Neural cell (in vitro differentiated cells): ENCODE measurements around the gene NOP16. TPM values are rescaled to one million over a fixed set of nuclear protein-coding genes. Genes with fewer than 3 reads are reported as not detected.

Experiments
- H2AFZ ChIP-seq: fragments of 200-600, 300-800 bp; sonication (generic), shearing (Covaris generic); 2 replicates; pipeline ENCODE4 v1.6.0; 2014; ENCODE audit warnings: low read depth, mild to moderate bottlenecking, antibody characterized with exemption, low read length, moderate library complexity
- H3F3A ChIP-seq: fragments of 200-600 bp; shearing (Covaris generic); 2 replicates; pipeline ENCODE4 v1.6.1; 2016; ENCODE audit warnings: mild to moderate bottlenecking, moderate library complexity, mixed read lengths, antibody characterized with exemption, low read length; ENCODE audit not compliant: insufficient read depth, poor library complexity, severe bottlenecking
- H3K27ac ChIP-seq: fragments of 200-600, 300-800 bp; sonication (generic), shearing (Covaris generic); 2 replicates; pipeline ENCODE4 v1.5.1; 2014; ENCODE audit warnings: mild to moderate bottlenecking, low read length, moderate library complexity
- H3K27me3 ChIP-seq: fragments of 300-800, 200-600 bp; sonication (generic), shearing (Covaris generic); 2 replicates; pipeline ENCODE4 v1.6.0; 2014; ENCODE audit warnings: mild to moderate bottlenecking, low read depth, low read length, moderate library complexity; ENCODE audit not compliant: insufficient read depth
- H3K36me3 ChIP-seq: fragments of 300-800, 200-600 bp; sonication (generic), shearing (Covaris generic); 2 replicates; pipeline ENCODE4 v1.5.1; 2014; ENCODE audit warnings: mild to moderate bottlenecking, antibody characterized with exemption, low read length, moderate library complexity; ENCODE audit not compliant: insufficient read depth
- H3K4me2 ChIP-seq: fragments of 300-800, 200-600 bp; sonication (generic), shearing (Covaris generic); 2 replicates; pipeline ENCODE4 v1.6.0; 2014; ENCODE audit warnings: mild to moderate bottlenecking, low read length
- H3K4me3 ChIP-seq: fragments of 300-800, 200-600 bp; sonication (generic), shearing (Covaris generic); 2 replicates; pipeline ENCODE4 v1.5.1; 2014; ENCODE audit warnings: mild to moderate bottlenecking, low read length, moderate library complexity
- H3K79me2 ChIP-seq: fragments of 200-600 bp; shearing (Covaris generic); replicated peaks from 2 replicates; pipeline ENCODE4 v1.6.0; 2014; ENCODE audit warnings: mild to moderate bottlenecking, low read length, moderate library complexity; ENCODE audit not compliant: insufficient read depth
- H3K9ac ChIP-seq: fragments of 300-800, 200-600 bp; sonication (generic), shearing (Covaris generic); 2 replicates; pipeline ENCODE4 v1.6.1; 2016; ENCODE audit warnings: mild to moderate bottlenecking, low read length, mixed read lengths
- H3K9me2 ChIP-seq: fragments of 200-600 bp; shearing (Covaris generic); 2 replicates; pipeline ENCODE4 v1.6.1; 2016; ENCODE audit warnings: mild to moderate bottlenecking, low read length, mixed read lengths; ENCODE audit not compliant: insufficient read depth
- H3K9me3 ChIP-seq: fragments of 200-600, 300-800 bp; sonication (generic), shearing (Covaris generic); 2 replicates; pipeline ENCODE4 v1.6.1; 2016; ENCODE audit warnings: mild to moderate bottlenecking, mixed run types, low read length, moderate library complexity, mixed read lengths
- H4K20me1 ChIP-seq: fragments of 200-600 bp; shearing (Covaris generic); 2 replicates; pipeline ENCODE4 v1.6.1; 2016; ENCODE audit warnings: mild to moderate bottlenecking, mixed run types; ENCODE audit not compliant: insufficient read depth
- CTCF ChIP-seq: fragments of 450-650 bp; IDR thresholded peaks from 2 replicates; pipeline ENCODE4 v1.5.1; 2014; ENCODE audit warnings: antibody characterized with exemption, mild to moderate bottlenecking, moderate library complexity; ENCODE audit not compliant: poor library complexity, severe bottlenecking
- EP300 ChIP-seq: fragments of 450-650 bp; conservative IDR thresholded peaks from 2 replicates; pipeline ENCODE4 v1.6.1; 2014; ENCODE audit warnings: antibody characterized with exemption, mild to moderate bottlenecking, moderate library complexity; ENCODE audit not compliant: poor library complexity, severe bottlenecking
- EZH2 ChIP-seq: fragments of 200-600, 300-800 bp; shearing (Covaris generic), sonication (generic); IDR thresholded peaks from 2 replicates; pipeline ENCODE4 v1.6.1; 2014; ENCODE audit warnings: antibody characterized with exemption, low read length, borderline replicate concordance, mild to moderate bottlenecking; ENCODE audit not compliant: insufficient read depth, poor library complexity, severe bottlenecking
- MXI1 ChIP-seq: fragments of 450-650 bp; conservative IDR thresholded peaks from 2 replicates; pipeline ENCODE4 v1.6.1; 2014; ENCODE audit warnings: antibody characterized with exemption, mild to moderate bottlenecking; ENCODE audit not compliant: poor library complexity, severe bottlenecking
- POLR2AphosphoS5 ChIP-seq: IDR thresholded peaks from 2 replicates; pipeline ENCODE4 v1.6.1; 2012
- RAD21 ChIP-seq: fragments of 450-650 bp; conservative IDR thresholded peaks from 2 replicates; pipeline ENCODE4 v1.6.1; 2014; ENCODE audit warnings: antibody characterized with exemption, mild to moderate bottlenecking, moderate library complexity
- REST ChIP-seq: IDR thresholded peaks from 2 replicates; pipeline ENCODE4 v1.6.1; 2012; ENCODE audit warnings: borderline replicate concordance
- SMC3 ChIP-seq: fragments of 450-650 bp; conservative IDR thresholded peaks from 2 replicates; pipeline ENCODE4 v1.6.1; 2014; ENCODE audit warnings: antibody characterized with exemption, mild to moderate bottlenecking, moderate library complexity; ENCODE audit not compliant: poor library complexity
- TAF1 ChIP-seq: IDR thresholded peaks from 2 replicates; pipeline ENCODE4 v1.6.1; 2012; ENCODE audit warnings: low read depth
- polyA plus RNA-seq: library from polyadenylated mRNA; depleted of rRNA; stranded (reverse); fragments of >200 nt; gene quantifications from 2 replicates; pipeline ENCODE4 v1.2.3, GENCODE V29; 2014

The NOP16 gene
- polyA plus RNA-seq, 1 donor from 2014 or later = 23.9 TPM

GRCh38 chr5:176383961-176384360 lies 4.4 kb downstream of the NOP16 start:
- no peaks in the 10 kb centered on the region for H3K9me3 ChIP-seq
- TF ChIP-seq TAF1 = no peak
- no peak for TF ChIP-seq SMC3
- no peak for TF ChIP-seq RAD21
- TF ChIP-seq CTCF = no peak
- no peak for TF ChIP-seq EZH2
- no peak for TF ChIP-seq POLR2AphosphoS5
- no peak for TF ChIP-seq EP300
- TF ChIP-seq MXI1 = no peak
- no peak for TF ChIP-seq REST
- H3K79me2 ChIP-seq = peaks cover 10% of the 10 kb centered on the region
- H3K4me3 ChIP-seq = no peak overlapping the region
- H4K20me1 ChIP-seq = no peaks in the 10 kb centered on the region
- H3K9me2 ChIP-seq = no peaks in the 10 kb centered on the region
- H3K27ac ChIP-seq = no peak overlapping the region
- no peaks in the 10 kb centered on the region for H3F3A ChIP-seq
- H3K27me3 ChIP-seq = no peaks in the 10 kb centered on the region
- no peak overlapping the region for H3K9ac ChIP-seq
- no peak overlapping the region for H2AFZ ChIP-seq
- H3K4me2 ChIP-seq = no peak overlapping the region
- no peaks in the 10 kb centered on the region for H3K36me3 ChIP-seq

- Histone ChIP-seq H3K9me3 (no peaks in the 10 kb centered on the region), H3K9me2 (no peaks in the 10 kb centered on the region), H3K4me3 (no peak overlapping the region), H2AFZ (no peak overlapping the region), H3K36me3 (no peaks in the 10 kb centered on the region), H3F3A (no peaks in the 10 kb centered on the region), H3K4me2 (no peak overlapping the region), H3K27ac (no peak overlapping the region), H3K79me2 (peaks cover 10% of the 10 kb centered on the region), H4K20me1 (no peaks in the 10 kb centered on the region), H3K9ac (no peak overlapping the region), H3K27me3 (no peaks in the 10 kb centered on the region)
- TF ChIP-seq TAF1 (no peak), CTCF (no peak), MXI1 (no peak), REST (no peak), EP300 (no peak), RAD21 (no peak), SMC3 (no peak), EZH2 (no peak), POLR2AphosphoS5 (no peak)
Measured at GRCh38 chr5:176383248-176383905, 5.0 kb downstream of the NOP16 start.
